Cardiac muscle cell (in vitro differentiated cells and primary cell): ENCODE measurements around the gene FOXK1. TPM values are rescaled to one million over a fixed set of nuclear protein-coding genes. Genes with fewer than 3 reads are reported as not detected.

Experiments used
- DNase-seq, 2 donors: peaks; one replicate each; pipeline versions ENCODE4 v3.0.0 to v3.0.0-alpha.2; 2010 to 2017; ENCODE audit warnings: low read depth in 1 of 2, low spot score in 1 of 2
- H3K27ac ChIP-seq: fragments of 200-600 bp; sonication (generic); 2 replicates; pipeline ENCODE4 v1.5.1; 2016
- H3K27me3 ChIP-seq: fragments of 200-600 bp; sonication (generic); 2 replicates; pipeline ENCODE4 v1.6.0; 2016; ENCODE audit warnings: control low read depth
- H3K36me3 ChIP-seq: fragments of 200-600 bp; sonication (generic); 2 replicates; pipeline ENCODE4 v1.5.1; 2016; ENCODE audit warnings: control low read depth
- H3K4me1 ChIP-seq: fragments of 200-600 bp; sonication (generic); 2 replicates; pipeline ENCODE4 v1.8.1; 2017; ENCODE audit warnings: low read depth, mild to moderate bottlenecking, mixed run types
- H3K4me3 ChIP-seq: fragments of 200-600 bp; sonication (generic); 2 replicates; pipeline ENCODE4 v1.5.1; 2016; ENCODE audit warnings: mild to moderate bottlenecking
- H3K9me3 ChIP-seq: fragments of 200-600 bp; sonication (generic); 2 replicates; pipeline ENCODE4 v1.5.1; 2017; ENCODE audit warnings: low read depth, mild to moderate bottlenecking, control low read depth
- polyA plus RNA-seq: library from polyadenylated mRNA; unstranded; fragments of >200 nt; fragmentation: Nextera tagmentation; extraction: Ambion mirVana; gene quantifications from 2 replicates; pipeline ENCODE4 v1.2.1, GENCODE V29; 2016
- total RNA-seq: library from RNA; depleted of rRNA; stranded (reverse); fragments of >200 nt; gene quantifications from 2 replicates; pipeline ENCODE4 v1.2.3, GENCODE V29; 2016
- TF ChIP-seq, protein P1 (sequence below): IDR thresholded peaks from 2 replicates; pipeline ENCODE4 v1.5.1; 2012; ENCODE audit warnings: low read depth, mild to moderate bottlenecking, low read length

Gene FOXK1
- total and polyA plus RNA-seq, 2 experiments from 2014 or later, result 8.7 to 55.0 TPM

DNA sequence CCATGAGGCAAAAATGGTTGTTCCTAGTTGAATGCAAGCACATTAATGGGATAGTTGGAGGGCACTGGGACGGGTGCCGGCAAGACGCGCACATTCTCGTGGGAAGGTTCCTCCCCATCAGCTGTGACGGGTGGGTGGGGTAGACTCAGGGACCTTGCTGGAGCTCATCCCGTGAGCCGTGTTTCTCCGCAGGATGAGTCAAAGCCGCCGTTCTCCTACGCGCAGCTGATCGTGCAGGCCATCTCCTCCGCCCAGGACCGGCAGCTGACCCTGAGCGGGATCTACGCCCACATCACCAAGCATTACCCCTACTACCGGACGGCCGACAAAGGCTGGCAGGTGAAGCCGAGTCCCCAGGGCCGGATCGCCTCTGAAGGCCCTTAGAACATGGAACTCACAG lies 73.0 kb downstream of the FOXK1 start:
- Histone ChIP-seq H3K4me3 (no peak overlapping the region), H3K27me3 (no peaks in the 10 kb centered on the region), H3K36me3 (peaks cover 38% of the 10 kb centered on the region), H3K27ac (no peak overlapping the region), H3K9me3 (no peaks in the 10 kb centered on the region), H3K4me1 (no peaks in the 10 kb centered on the region)
- no peak for DNase-seq
- TF ChIP-seq, protein P1, sequence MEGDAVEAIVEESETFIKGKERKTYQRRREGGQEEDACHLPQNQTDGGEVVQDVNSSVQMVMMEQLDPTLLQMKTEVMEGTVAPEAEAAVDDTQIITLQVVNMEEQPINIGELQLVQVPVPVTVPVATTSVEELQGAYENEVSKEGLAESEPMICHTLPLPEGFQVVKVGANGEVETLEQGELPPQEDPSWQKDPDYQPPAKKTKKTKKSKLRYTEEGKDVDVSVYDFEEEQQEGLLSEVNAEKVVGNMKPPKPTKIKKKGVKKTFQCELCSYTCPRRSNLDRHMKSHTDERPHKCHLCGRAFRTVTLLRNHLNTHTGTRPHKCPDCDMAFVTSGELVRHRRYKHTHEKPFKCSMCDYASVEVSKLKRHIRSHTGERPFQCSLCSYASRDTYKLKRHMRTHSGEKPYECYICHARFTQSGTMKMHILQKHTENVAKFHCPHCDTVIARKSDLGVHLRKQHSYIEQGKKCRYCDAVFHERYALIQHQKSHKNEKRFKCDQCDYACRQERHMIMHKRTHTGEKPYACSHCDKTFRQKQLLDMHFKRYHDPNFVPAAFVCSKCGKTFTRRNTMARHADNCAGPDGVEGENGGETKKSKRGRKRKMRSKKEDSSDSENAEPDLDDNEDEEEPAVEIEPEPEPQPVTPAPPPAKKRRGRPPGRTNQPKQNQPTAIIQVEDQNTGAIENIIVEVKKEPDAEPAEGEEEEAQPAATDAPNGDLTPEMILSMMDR, result no peak

DNA sequence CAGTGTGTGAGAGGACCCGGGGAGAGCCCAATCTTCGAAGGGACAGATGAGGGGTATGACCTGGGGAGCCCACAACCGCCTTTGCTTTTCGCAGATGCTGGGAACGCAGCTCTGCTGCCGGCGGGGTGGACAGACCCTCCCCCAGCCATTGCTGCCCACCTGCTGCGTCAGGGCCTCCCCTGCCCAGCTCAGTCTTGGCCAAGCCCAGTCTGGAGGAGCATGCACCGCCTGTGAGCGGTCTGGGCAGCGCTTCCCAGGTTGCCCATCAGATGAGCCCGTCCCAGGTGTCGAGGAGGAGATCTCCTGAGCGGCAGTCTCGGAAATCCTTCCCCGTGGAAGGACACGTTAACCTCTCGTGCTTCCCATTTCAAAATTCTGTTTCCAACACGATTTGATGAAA lies 76.0 kb downstream of the FOXK1 start:
- TF ChIP-seq, protein P1, result no peak
- peaks cover 64% of the 10 kb centered on the region for H3K36me3 ChIP-seq

DNA sequence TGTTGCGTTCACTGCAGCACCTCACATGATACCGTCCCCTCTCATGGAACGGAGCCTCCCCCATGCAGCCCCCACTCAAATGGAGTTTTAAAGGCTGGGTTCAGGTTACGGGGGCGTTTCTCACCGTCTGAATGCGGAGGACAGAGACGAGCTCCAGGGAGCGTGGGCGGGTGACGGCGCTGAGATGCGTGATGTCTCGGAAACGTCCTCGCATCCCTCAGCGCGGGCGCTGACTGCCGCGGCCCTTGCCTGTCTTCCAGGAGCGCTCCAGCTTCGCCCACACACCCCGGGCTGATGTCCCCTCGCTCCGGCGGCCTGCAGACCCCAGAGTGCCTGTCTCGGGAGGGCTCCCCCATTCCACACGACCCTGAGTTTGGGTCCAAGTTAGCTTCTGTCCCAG lies 76.7 kb downstream of the FOXK1 start:
- TF ChIP-seq, protein P1, result no peak
- Histone ChIP-seq H3K27me3 (no peaks in the 10 kb centered on the region), H3K36me3 (peaks cover 71% of the 10 kb centered on the region)

More for the DNA sequence above, 76.0 kb downstream of the FOXK1 start:
- DNase-seq, result no peak
- H3K4me3 ChIP-seq, result no peak overlapping the region
- H3K27me3 ChIP-seq, result no peaks in the 10 kb centered on the region
- no peaks in the 10 kb centered on the region for H3K9me3 ChIP-seq
- H3K4me1 ChIP-seq, result no peaks in the 10 kb centered on the region
- no peak overlapping the region for H3K27ac ChIP-seq

DNA sequence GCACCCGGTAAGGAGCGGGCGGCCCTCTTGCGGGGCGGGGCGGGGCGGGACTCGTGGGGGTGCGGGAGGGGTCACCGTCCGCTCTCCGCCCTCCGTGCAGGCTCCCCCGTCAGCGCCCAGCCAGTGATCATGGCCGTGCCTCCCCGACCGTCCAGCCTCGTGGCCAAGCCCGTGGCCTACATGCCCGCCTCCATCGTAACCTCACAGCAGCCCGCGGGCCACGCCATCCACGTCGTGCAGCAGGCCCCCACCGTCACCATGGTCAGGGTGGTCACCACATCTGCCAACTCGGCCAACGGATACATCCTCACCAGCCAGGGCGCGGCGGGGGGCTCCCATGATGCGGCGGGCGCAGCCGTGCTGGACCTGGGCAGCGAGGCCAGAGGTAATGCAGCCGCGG lies 77.1 kb downstream of the FOXK1 start:
- Histone ChIP-seq H3K4me1 (no peaks in the 10 kb centered on the region), H3K27ac (no peak overlapping the region), H3K27me3 (no peaks in the 10 kb centered on the region), H3K36me3 (peaks cover 71% of the 10 kb centered on the region), H3K9me3 (no peaks in the 10 kb centered on the region), H3K4me3 (no peak overlapping the region)
- TF ChIP-seq, protein P1, result no peak
- DNase-seq, result no peak

More for the DNA sequence above, 76.7 kb downstream of the FOXK1 start:
- no peak overlapping the region for H3K4me3 ChIP-seq
- H3K9me3 ChIP-seq, result no peaks in the 10 kb centered on the region
- no peaks in the 10 kb centered on the region for H3K4me1 ChIP-seq
- H3K27ac ChIP-seq, result no peak overlapping the region
- no peak for DNase-seq

DNA sequence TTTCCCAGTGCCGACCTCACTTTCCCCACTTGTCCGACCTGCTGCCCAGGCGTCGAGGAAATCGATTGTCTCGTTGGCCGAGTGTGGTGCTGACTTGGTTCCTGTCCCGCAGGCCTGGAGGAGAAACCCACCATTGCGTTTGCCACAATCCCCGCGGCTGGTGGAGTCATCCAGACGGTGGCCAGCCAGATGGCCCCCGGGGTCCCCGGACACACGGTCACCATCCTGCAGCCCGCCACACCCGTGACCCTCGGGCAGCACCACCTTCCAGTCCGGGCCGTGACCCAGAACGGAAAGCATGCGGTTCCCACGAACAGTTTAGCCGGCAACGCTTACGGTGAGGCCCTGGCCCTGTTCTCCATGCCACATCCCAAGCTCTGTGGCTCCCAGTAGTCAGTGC lies 78.9 kb downstream of the FOXK1 start:
- DNase-seq, result no peak
- Histone ChIP-seq H3K4me3 (no peak overlapping the region), H3K4me1 (no peaks in the 10 kb centered on the region), H3K27me3 (no peaks in the 10 kb centered on the region), H3K27ac (no peak overlapping the region), H3K9me3 (no peaks in the 10 kb centered on the region), H3K36me3 (peaks cover 56% of the 10 kb centered on the region)
- TF ChIP-seq, protein P1, result no peak
